Measurements from ENCODE around the gene PPP1R16B.
A peak's percentile ranks its signal among the peaks of the same experiment; 100 is the strongest.
"Not testable (repeated sequence)": the region's sequence is repeated elsewhere in the genome, so short reads cannot be mapped to it uniquely, and the experiment has no call there.

PPP1R16B gene

DNA sequence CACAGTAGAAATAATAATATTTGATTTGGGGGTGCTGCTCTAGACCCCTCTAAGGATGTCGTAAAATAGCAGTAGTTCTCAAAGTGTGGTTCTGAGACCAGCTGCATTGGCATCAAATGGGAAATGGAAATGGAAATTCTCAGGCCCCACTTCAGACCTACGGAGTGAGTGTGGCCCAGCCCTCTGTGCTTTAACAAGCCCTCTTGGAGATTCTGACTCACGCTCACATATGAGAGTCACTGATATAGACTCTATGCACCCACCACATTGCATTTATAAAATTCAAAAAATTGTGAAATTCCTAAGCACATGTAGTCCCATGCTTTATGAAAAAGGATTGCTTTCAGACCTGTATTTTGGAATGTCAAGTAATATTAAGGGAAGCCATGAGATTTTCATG lies 14.2 kb upstream of the PPP1R16B start:
- no peak for DNase-seq (ENCODE audit: low read depth in 2 of 3, low spot score in 2 of 3)

- DNase-seq (ENCODE audit: low read depth in 2 of 3, low spot score in 2 of 3) = no peak
Measured at GRCh38 chr20:38791940-38792339, 13.6 kb upstream of the PPP1R16B start.

DNA sequence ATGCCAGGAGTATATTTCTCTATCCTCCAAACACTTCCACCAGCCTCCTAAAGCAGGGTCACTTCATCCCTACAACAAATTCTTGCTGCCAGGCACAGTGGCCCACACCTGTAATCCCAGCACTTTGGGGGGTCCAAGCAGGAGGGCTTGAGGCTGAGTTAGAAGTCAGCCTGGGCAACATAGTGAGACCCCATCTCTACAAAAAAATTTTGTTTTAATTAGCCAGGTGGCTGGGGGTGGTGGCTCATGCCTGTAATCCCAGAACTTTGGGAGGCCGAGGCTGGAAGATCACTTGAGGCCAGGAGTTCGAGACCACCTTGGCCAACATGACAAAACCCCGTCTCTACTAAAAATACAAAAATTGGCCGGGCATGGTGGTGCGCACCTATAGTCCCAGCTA lies 11.4 kb upstream of the PPP1R16B start:
- DNase-seq (ENCODE audit: low read depth in 2 of 3, low spot score in 2 of 3) = not testable (repeated sequence)

DNA sequence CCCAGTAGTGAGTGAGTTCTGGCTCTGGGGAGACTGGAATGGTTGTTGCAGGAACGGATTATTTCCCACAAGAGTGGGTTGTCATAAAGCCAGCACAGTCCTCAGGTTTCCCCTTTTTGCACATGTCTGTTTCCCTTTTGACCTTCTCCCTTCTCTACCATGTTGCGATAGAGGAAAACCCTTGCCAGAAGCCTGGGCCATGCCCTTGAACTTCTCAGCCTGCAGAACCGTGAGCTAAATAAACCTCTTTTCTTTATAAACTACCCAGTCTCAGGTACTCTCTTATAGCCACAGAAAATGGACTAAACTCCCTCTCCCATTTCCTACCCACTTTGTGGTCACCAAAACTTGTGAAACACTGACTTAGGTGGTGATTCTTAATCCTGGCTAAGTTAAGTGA lies 7.2 kb upstream of the PPP1R16B start:
- DNase-seq (ENCODE audit: low read depth in 2 of 3, low spot score in 2 of 3) = no peak

DNA sequence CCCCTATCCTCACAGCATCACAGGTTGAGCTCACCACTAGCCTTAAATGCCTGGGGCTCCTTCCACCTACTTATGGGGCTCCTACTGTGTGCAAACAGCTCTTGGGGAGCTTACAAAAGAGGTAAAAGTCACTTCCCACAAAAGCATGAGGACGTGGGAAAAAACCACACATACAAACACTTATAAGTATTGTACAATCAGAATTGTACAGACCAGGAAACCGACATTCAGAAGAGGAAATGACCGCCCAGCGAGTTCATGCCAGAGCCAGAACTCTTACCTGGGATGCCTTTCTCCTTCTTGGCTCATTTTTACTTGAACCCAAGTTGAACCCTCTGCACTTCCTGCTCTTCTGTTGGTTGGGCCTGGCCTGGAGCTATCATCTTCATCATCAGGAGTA lies 6.3 kb upstream of the PPP1R16B start:
- no peak for DNase-seq (ENCODE audit: low read depth in 2 of 3, low spot score in 2 of 3)

DNA sequence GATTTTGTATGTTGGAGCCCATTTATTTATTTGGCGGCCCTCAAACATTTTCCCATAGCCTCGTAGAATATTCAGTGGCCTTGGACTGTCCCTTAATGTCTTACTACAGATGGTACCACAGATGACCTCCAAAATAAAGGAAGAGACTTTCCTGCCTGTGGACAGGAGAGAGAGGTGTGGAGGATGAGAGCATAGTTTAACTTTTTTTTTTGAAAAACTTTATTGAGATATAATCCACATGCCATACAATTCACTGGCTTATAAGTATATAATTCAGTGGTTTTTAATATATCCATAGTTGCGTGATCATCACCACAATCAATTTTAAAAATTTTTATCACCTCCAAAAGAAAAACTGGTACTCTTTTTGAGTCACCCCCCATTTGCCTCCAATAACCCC lies 4.6 kb upstream of the PPP1R16B start:
- DNase-seq (ENCODE audit: low read depth in 2 of 3, low spot score in 2 of 3) = no peak

- no peak for DNase-seq (ENCODE audit: low read depth in 2 of 3, low spot score in 2 of 3)
Measured at GRCh38 chr20:38804221-38804620, 1.3 kb upstream of the PPP1R16B start.

DNA sequence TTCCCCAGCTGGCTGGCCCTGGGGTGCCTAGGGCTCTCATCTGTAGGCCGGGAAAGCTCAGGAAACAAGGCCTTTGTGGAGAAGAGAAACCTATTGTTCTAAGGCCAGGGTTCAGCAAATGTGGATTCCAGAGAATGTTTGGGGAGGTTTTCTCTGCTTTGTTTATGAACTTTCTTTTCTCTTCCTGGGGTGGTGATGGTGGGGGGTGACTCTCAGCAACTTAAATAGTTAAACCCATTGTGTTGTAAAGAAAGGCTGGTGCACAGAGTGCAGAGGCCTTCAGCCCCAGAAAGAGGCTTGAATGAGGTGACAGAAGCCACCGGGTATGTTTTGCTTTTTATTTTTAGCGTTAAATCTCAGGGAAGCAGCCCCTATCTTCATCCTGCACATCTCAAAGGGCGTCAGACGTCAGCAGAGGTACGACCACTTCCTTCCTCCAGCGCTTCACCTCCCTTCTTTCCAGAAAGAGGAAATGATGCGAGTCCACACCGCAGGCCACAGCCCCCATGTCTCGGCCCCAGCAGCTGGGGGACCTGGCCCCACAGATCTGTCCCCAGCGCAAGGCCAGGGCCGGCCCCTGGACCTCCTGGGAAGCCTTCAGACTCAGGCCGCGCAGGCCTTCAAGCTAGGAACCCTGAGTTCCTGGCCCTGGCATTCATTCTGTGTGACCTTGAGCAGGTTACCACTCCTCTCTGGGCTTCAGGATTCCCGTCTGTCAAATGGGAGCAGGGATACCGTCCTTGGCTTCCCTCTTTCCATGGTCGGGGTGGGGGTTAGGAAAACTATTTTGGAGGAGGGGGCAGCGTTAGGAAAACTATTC lies 605 bp upstream of the PPP1R16B start:
- DNase-seq (ENCODE audit: low read depth in 2 of 3, low spot score in 2 of 3) = peak; percentile 27 to 66 (median 46)

DNA sequence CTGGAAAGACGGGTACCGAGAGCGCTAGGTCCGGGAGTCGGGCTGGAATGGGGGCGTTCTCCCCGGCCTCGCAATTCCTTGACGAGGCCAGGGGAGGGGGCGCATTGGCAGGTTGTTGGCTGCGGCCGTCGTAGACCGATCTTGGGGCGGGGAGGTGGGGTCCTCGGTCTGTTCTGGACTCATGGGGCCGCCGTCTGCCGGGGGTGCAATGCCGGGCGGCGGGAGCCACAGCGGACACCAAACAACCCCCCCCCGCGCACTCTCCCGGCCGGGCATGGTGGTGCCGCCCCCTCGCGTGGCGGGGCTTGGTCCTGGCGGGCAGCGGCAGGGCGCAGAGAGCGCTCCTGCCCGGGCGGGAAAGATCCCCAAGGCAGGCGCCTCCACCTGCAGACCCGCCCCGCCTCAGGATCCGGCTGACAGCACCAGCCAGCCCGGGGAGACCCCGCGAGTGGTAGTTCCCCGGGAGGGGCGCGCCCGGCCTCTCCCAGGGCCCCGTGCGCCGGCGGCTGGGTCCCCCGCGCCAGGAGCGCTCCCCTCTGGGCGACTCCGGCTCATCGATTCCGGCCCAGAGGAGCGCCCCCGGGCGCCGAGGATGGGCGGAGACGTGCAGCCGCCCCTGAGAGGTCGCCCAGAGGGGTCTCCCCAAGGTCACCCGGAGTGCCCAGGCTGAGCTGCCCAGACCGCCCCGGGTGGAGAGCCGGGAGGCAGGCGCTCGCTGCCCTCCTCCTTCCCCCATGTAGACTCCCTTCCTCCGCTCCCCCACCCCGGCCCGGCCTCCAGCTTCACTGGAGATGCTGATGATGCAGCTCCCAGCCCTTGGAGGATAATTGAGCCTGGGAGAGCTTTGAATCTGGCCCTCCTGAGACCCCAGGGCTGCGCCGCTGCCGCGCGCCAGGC lies 709 bp downstream of the PPP1R16B start:
- peak; percentile 18 to 33 (median 23) for DNase-seq (ENCODE audit: low read depth in 2 of 3, low spot score in 2 of 3)

- DNase-seq (ENCODE audit: low read depth in 2 of 3, low spot score in 2 of 3) = peak in 2 of 3 experiments; percentile 6 to 21
Measured at GRCh38 chr20:38806855-38807655, 1.6 kb downstream of the PPP1R16B start.

DNA sequence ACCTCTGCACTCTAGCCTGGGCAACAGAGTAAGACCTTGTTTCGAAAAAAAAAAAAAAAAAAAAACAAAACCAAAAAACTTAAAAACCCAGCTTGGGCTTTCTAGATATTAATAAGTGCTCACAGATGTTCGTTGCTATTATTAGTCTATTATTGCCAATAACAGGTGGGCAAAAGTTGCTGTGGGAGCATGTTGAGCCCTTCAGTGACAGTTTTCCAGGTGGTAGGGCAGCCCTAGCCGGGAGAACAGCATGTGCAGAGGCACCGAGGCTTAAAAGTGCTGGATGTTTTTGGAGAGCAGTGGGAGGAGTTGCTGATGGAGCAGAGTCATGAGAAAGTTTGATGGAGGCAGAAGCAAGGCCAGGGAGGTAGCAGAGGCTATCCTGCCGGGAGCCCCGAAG lies 4.4 kb downstream of the PPP1R16B start:
- DNase-seq (ENCODE audit: low read depth in 2 of 3, low spot score in 2 of 3) = no peak

DNA sequence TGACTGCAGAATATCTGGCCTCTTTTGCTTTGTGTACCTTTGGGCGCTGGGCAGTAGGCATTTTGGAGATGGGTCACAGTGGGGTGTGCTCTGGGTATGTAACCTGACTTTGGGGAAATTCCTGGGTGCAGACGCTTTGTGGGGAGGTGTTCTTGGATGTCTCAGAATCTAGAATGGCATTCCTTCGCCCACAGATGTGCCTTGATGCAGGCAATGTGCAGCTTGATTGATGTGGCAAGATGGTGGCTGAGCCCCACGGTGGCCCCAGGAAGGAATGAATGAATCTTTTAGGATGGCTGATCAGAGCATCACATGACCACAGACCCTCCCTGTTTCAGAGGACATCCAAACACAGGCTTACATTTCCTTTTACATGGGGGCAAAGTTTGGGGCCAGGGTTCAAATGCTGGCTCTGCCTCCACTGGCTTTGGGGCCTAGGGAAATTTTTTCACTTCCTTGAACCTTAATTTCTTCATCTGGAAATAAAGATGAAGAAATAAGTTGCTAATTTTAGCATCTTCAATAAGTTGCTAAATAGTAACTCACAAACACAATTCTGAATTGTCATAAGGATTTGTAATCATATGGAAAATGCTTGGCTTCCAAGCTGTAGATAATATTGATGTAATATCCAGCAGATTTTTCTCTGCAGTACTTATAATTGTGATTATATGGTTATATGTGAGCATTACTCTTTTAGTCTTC lies 5.6 kb downstream of the PPP1R16B start:
- no peak for DNase-seq (ENCODE audit: low read depth in 2 of 3, low spot score in 2 of 3)

DNA sequence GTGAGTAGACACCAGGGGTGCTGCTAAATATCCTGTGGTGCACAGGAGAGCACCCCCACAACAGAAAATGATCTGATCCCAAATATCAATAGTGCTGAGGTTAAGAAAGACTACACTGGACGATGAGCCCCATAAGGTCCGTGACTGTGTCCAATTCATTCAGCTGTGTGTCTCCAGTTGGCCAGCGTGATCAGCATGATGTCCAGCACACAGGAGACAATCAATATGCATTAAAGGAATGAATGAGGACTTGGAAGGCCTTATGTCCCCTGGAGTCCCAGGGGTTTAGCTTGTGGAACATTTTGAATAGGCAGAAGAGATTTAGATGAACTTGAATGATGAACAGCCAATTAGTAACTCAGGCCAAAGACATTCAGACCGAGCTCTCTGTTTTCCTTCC lies 6.3 kb downstream of the PPP1R16B start:
- no peak for DNase-seq (ENCODE audit: low read depth in 2 of 3, low spot score in 2 of 3)

GRCh38 chr20:38812182-38812581 lies 6.7 kb downstream of the PPP1R16B start:
- DNase-seq (ENCODE audit: low read depth in 2 of 3, low spot score in 2 of 3) = no peak

GRCh38 chr20:38812709-38813573 lies 7.4 kb downstream of the PPP1R16B start:
- DNase-seq (ENCODE audit: low read depth in 2 of 3, low spot score in 2 of 3) = no peak

- not testable (repeated sequence) for DNase-seq (ENCODE audit: low read depth in 2 of 3, low spot score in 2 of 3)
Measured at GRCh38 chr20:38813574-38813962, 8.1 kb downstream of the PPP1R16B start.

GRCh38 chr20:38815446-38815845 lies 9.9 kb downstream of the PPP1R16B start:
- DNase-seq (ENCODE audit: low read depth in 2 of 3, low spot score in 2 of 3) = no peak

DNA sequence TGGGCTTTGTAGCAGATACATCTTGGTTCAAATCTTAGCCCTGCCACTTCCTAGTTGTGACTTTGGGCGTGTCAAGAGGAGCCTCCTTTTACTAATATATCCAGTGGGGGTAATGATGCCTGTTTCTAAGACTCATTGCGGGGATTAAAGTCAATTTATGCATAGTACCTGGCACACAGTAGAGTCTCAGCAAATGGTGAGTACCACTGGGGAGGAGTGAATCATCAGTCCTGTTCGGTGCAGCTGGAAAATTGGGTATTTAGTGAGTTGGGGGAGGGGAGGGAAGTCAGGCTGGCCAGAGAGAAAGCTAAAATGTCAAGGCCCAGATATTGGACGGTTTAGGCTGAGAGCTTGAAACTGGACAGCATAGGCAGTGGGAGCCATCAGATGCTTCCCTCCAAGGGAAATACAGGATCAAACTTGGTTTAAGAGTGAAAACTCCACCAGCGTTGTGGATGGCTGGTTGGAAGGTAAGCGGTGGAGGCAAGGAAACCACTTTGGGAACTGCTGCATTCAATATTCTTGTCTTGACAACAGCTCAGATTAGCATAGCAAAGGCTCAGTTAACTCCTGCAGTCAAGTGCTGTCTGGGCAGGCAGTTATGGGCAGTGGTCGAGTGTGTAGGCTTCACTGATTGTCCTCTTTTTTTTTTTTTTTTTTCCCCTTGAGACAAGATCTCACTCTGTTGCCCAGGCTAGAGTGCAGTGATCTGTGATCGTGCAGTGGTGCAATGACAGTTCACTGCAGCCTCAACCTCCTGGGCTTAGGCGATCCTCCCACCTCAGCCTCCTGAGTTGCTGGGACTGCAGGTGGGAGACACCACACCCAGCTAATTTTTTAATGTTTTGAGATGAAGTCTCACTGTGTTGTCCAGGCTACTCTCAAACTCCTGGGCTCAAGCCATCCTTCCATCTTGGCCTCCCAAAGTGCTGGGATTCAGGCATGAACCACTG lies 12.9 kb downstream of the PPP1R16B start:
- DNase-seq (ENCODE audit: low read depth in 2 of 3, low spot score in 2 of 3) = no peak

DNA sequence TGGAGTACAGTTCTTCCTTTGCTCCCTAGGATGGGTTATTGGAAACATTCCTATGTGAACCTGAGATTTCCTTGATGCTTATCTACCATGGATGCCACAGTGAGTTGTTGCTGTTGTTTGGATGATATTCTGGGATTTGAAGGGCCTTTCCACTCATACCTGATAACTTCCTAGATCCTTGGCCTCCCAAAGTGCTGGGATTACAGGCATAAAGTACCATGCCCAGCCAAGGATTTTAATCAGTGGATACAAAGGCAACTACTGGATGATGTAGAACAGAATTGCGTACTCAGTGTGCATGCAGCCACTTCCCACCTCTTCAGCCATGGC lies 20.0 kb downstream of the PPP1R16B start:
- DNase-seq (ENCODE audit: low read depth in 2 of 3, low spot score in 2 of 3) = no peak
